Colonic mucosa (tissue), 4 donors: Measurements from ENCODE around the gene C12orf60. TPM values are rescaled to one million over a fixed set of nuclear protein-coding genes. Genes with fewer than 3 reads are reported as not detected.

ENCODE experiments used
- DNase-seq: peaks from one replicate; pipeline ENCODE4 v3.0.0-alpha.2; 2020
- H3K27ac ChIP-seq: fragments of 200-600 bp; one replicate; pipeline ENCODE4 v1.8.0; 2021
- H3K27me3 ChIP-seq: fragments of 200-600 bp; one replicate; pipeline ENCODE4 v1.8.0; 2021
- H3K36me3 ChIP-seq: fragments of 200-600 bp; one replicate; pipeline ENCODE4 v1.8.0; 2021
- H3K4me1 ChIP-seq: fragments of 200-600 bp; one replicate; pipeline ENCODE4 v1.8.0; 2021; ENCODE audit warnings: mild to moderate bottlenecking
- H3K4me3 ChIP-seq: fragments of 200-600 bp; one replicate; pipeline ENCODE4 v1.8.0; 2021
- H3K9ac ChIP-seq, 2 donors: one replicate each; pipeline ENCODE4 v1.7.0; 2013; ENCODE audit warnings: control low read depth in 2 of 2, low read depth in 2 of 2, low read length in 2 of 2
- H3K9me3 ChIP-seq: fragments of 200-600 bp; one replicate; pipeline ENCODE4 v1.8.0; 2021
- CTCF ChIP-seq: fragments of 200-600 bp; IDR thresholded peaks from one replicate; pipeline ENCODE4 v1.8.0; 2022; ENCODE audit warnings: antibody characterized with exemption, mild to moderate bottlenecking
- intact Hi-C: fragments of 100-400 bp; cut with DNase I; formaldehyde crosslinking; loops from one replicate; pipeline ENCODE4 v1.14.1; 2022
- total RNA-seq, 2 donors: library from RNA; stranded (reverse); fragmentation: NEBNext Ultra II Directional in 1 of 2; extraction: Animal tissue kit (Norgen Biotek cat#: 25700) in 1 of 2; gene quantifications; one replicate each; pipeline ENCODE4 v1.2.1, GENCODE V29; 2021
- donor health status: healthy.
- donor health status: DM: no; HTN: no; CAD: no.
- donor health status: DM: no; HTN: no; CAD: no.

C12orf60 gene
- total RNA-seq, 2 donors from 2014 or later, result 0.42 to 0.89 TPM

GRCh38 chr12:14827043-14827442, 23.6 kb downstream of the C12orf60 start:
- H3K27me3 ChIP-seq, result no peaks in the 10 kb centered on the region
- TF ChIP-seq CTCF, result no peak

GRCh38 chr12:14828892-14829291, 25.4 kb downstream of the C12orf60 start:
- DNase-seq, result no peak
- Histone ChIP-seq H3K27me3 (no peaks in the 10 kb centered on the region), H3K27ac (no peak overlapping the region), H3K9ac (no peak overlapping the region), H3K36me3 (no peaks in the 10 kb centered on the region), H3K9me3 (no peaks in the 10 kb centered on the region), H3K4me3 (no peak overlapping the region), H3K4me1 (no peaks in the 10 kb centered on the region)
- intact Hi-C loops, result no loop called here
- no peak for TF ChIP-seq CTCF

More at GRCh38 chr12:14827043-14827442, 23.6 kb downstream of the C12orf60 start:
- H3K4me1 ChIP-seq, result no peaks in the 10 kb centered on the region
- H3K9ac ChIP-seq, result no peak overlapping the region
- no peak for DNase-seq
- no peaks in the 10 kb centered on the region for H3K9me3 ChIP-seq
- intact Hi-C loops, result no loop called here
- no peaks in the 10 kb centered on the region for H3K36me3 ChIP-seq
- H3K4me3 ChIP-seq, result no peak overlapping the region
- no peak overlapping the region for H3K27ac ChIP-seq

- TF ChIP-seq CTCF, result no peak
- no peak overlapping the region for H3K4me3 ChIP-seq
Observed at GRCh38 chr12:14833336-14833735, 29.9 kb downstream of the C12orf60 start.

GRCh38 chr12:14833952-14834351, 30.5 kb downstream of the C12orf60 start:
- Histone ChIP-seq H3K36me3 (no peaks in the 10 kb centered on the region), H3K9me3 (no peaks in the 10 kb centered on the region), H3K27ac (no peak overlapping the region), H3K4me3 (no peak overlapping the region), H3K9ac (no peak overlapping the region), H3K27me3 (no peaks in the 10 kb centered on the region), H3K4me1 (no peaks in the 10 kb centered on the region)
- DNase-seq, result no peak
- intact Hi-C loops, result no loop called here
- no peak for TF ChIP-seq CTCF

More at GRCh38 chr12:14833336-14833735, 29.9 kb downstream of the C12orf60 start:
- no peak for DNase-seq
- Histone ChIP-seq H3K9ac (no peak overlapping the region), H3K27ac (no peak overlapping the region), H3K36me3 (no peaks in the 10 kb centered on the region), H3K4me1 (no peaks in the 10 kb centered on the region), H3K9me3 (no peaks in the 10 kb centered on the region), H3K27me3 (no peaks in the 10 kb centered on the region)
- intact Hi-C loops, result no loop called here

- TF ChIP-seq CTCF, result no peak
- H3K4me3 ChIP-seq, result no peak overlapping the region
- intact Hi-C loops, result no loop called here
- no peaks in the 10 kb centered on the region for H3K36me3 ChIP-seq
- no peaks in the 10 kb centered on the region for H3K27me3 ChIP-seq
- no peaks in the 10 kb centered on the region for H3K9me3 ChIP-seq
- no peaks in the 10 kb centered on the region for H3K4me1 ChIP-seq
- no peak for DNase-seq
- no peak overlapping the region for H3K9ac ChIP-seq
- H3K27ac ChIP-seq, result no peak overlapping the region
Observed at GRCh38 chr12:14834509-14834908, 31.0 kb downstream of the C12orf60 start.
